Measurements from ENCODE around the gene DOCK4.

DNA sequence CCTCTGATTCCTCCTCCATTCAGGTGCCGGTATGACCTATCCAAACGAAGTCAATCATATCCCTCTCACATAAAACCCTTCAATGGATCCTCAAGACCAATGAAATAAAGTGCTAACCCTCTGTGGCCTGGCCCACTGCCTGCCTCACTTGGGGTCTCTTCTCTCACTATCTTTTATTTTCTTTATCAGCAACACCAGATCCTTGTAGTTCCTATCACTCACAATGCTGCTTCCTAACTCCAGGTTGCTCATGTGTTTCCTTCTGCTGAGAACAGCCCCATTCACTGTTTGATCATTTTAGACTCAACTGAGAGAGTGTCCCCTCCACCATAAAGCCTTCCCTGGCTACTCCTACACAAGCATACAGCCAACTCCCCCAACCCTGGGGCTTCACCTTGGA lies 180.6 kb downstream of the DOCK4 start:
- no peak for TF ChIP-seq CTCF (IDR thresholded peaks at IDR 0.05)
- TF ChIP-seq ZFX (IDR thresholded peaks at IDR 0.05; ENCODE audit: borderline replicate concordance): no peak

Measured in 22Rv1 (cell line).